Measurements from ENCODE around the gene SCN9A. TPM values are rescaled to one million over a fixed set of nuclear protein-coding genes. Genes with fewer than 3 reads are reported as not detected.

SCN9A gene
- total and polyA plus RNA-seq, 2 donors (not counting 1 experiment from before 2014, with no cell fraction given): 64.2 to 105 TPM

- Histone ChIP-seq H3K9me3 (ENCODE audit: control insufficient read depth, insufficient read depth, low read depth, low read length) (no peaks in the 10 kb centered on the region), H3K27ac (ENCODE audit: insufficient read depth, low read length) (no peak overlapping the region)
These were observed 31.2 kb downstream of the SCN9A start for GRCh38 chr2:166344286-166345113.

GRCh38 chr2:166343467-166343866, 32.3 kb downstream of the SCN9A start:
- Histone ChIP-seq H3K4me2 (ENCODE audit: extremely low read depth, insufficient read depth, low read length) (no peak overlapping the region), H3K4me3 (replicated peaks in 1 of 4; ENCODE audit: control extremely low read depth in 1 of 4, insufficient read depth in 1 of 4, low read depth in 3 of 4, low read length in 4 of 4) (no peak overlapping the region), H3K79me2 (ENCODE audit: control insufficient read depth, insufficient read depth, low read length) (peaks cover 6% of the 10 kb centered on the region), H3K36me3 (ENCODE audit: control insufficient read depth, insufficient read depth, low read length) (no peaks in the 10 kb centered on the region), H3K27ac (ENCODE audit: insufficient read depth, low read length) (no peak overlapping the region), H2AFZ (ENCODE audit: low read length) (no peak overlapping the region), H3K4me1 (ENCODE audit: control insufficient read depth, extremely low read depth, insufficient read depth, low read length) (no peaks in the 10 kb centered on the region), H3K27me3 (ENCODE audit: control insufficient read depth, insufficient read depth, low read length) (no peaks in the 10 kb centered on the region), H4K20me1 (ENCODE audit: control insufficient read depth, extremely low read depth, insufficient read depth, low read length) (no peaks in the 10 kb centered on the region), H3K9me3 (ENCODE audit: control insufficient read depth, insufficient read depth, low read depth, low read length) (no peaks in the 10 kb centered on the region), H3K9ac (ENCODE audit: insufficient read depth, low read length) (no peak overlapping the region)
- TF ChIP-seq EZH2 (IDR thresholded peaks at IDR 0.05; ENCODE audit: low read length, missing control alignments) (no peak), CTCF (conservative IDR thresholded peaks at IDR 0.05 in 1 of 2, IDR thresholded peaks at IDR 0.05 in 1 of 2; ENCODE audit: low read depth in 1 of 2, low read length in 2 of 2) (no peak)
- DNase-seq (ENCODE audit: low read depth in 2 of 2): no peak

More at GRCh38 chr2:166344286-166345113, 31.2 kb downstream of the SCN9A start:
- no peak for TF ChIP-seq EZH2 (IDR thresholded peaks at IDR 0.05; ENCODE audit: low read length, missing control alignments)
- no peak for TF ChIP-seq CTCF (conservative IDR thresholded peaks at IDR 0.05 in 1 of 2, IDR thresholded peaks at IDR 0.05 in 1 of 2; ENCODE audit: low read depth in 1 of 2, low read length in 2 of 2)
- peaks cover 9% of the 10 kb centered on the region for H3K79me2 ChIP-seq (ENCODE audit: control insufficient read depth, insufficient read depth, low read length)
- no peaks in the 10 kb centered on the region for H4K20me1 ChIP-seq (ENCODE audit: control insufficient read depth, extremely low read depth, insufficient read depth, low read length)
- H3K36me3 ChIP-seq (ENCODE audit: control insufficient read depth, insufficient read depth, low read length): no peaks in the 10 kb centered on the region
- no peak overlapping the region for H3K9ac ChIP-seq (ENCODE audit: insufficient read depth, low read length)
- no peak overlapping the region for H2AFZ ChIP-seq (ENCODE audit: low read length)
- no peaks in the 10 kb centered on the region for H3K4me1 ChIP-seq (ENCODE audit: control insufficient read depth, extremely low read depth, insufficient read depth, low read length)
- H3K4me2 ChIP-seq (ENCODE audit: extremely low read depth, insufficient read depth, low read length): peak overlapping the region; percentile 39
- H3K4me3 ChIP-seq (replicated peaks in 1 of 4; ENCODE audit: control extremely low read depth in 1 of 4, insufficient read depth in 1 of 4, low read depth in 3 of 4, low read length in 4 of 4): no peak overlapping the region
- DNase-seq (ENCODE audit: low read depth in 2 of 2): peak; percentile 37 to 90
- H3K27me3 ChIP-seq (ENCODE audit: control insufficient read depth, insufficient read depth, low read length): no peaks in the 10 kb centered on the region

DNA sequence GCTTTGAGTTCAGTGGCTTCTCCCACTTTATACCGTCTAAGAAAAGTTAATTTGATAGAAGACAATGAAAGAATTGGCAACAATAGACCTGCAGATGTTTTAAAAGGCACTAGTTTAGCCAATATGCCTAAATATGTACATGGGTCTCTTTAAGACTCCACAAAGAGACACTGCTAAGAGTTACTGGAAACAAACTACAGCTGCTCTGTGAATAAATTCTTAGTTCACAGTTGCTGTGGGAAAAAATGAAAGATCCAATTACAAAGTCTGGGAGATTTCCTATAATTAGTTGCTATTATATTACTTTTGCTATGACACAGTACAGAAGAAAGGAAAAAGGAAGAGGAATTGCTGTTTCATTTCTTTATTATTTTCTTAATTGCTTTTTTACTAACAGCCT, 34.3 kb downstream of the SCN9A start:
- Histone ChIP-seq H3K27me3 (ENCODE audit: control insufficient read depth, insufficient read depth, low read length) (no peaks in the 10 kb centered on the region), H3K27ac (ENCODE audit: insufficient read depth, low read length) (no peak overlapping the region), H3K4me3 (replicated peaks in 1 of 4; ENCODE audit: control extremely low read depth in 1 of 4, insufficient read depth in 1 of 4, low read depth in 3 of 4, low read length in 4 of 4) (no peak overlapping the region), H3K9me3 (ENCODE audit: control insufficient read depth, insufficient read depth, low read depth, low read length) (no peaks in the 10 kb centered on the region), H3K36me3 (ENCODE audit: control insufficient read depth, insufficient read depth, low read length) (no peaks in the 10 kb centered on the region), H3K4me1 (ENCODE audit: control insufficient read depth, extremely low read depth, insufficient read depth, low read length) (no peaks in the 10 kb centered on the region), H3K9ac (ENCODE audit: insufficient read depth, low read length) (no peak overlapping the region), H3K4me2 (ENCODE audit: extremely low read depth, insufficient read depth, low read length) (no peak overlapping the region), H4K20me1 (ENCODE audit: control insufficient read depth, extremely low read depth, insufficient read depth, low read length) (no peaks in the 10 kb centered on the region), H3K79me2 (ENCODE audit: control insufficient read depth, insufficient read depth, low read length) (peaks cover 8% of the 10 kb centered on the region), H2AFZ (ENCODE audit: low read length) (no peak overlapping the region)
- peak; percentile 19 to 43 for DNase-seq (ENCODE audit: low read depth in 2 of 2)
- TF ChIP-seq EZH2 (IDR thresholded peaks at IDR 0.05; ENCODE audit: low read length, missing control alignments) (no peak), CTCF (conservative IDR thresholded peaks at IDR 0.05 in 1 of 2, IDR thresholded peaks at IDR 0.05 in 1 of 2; ENCODE audit: low read depth in 1 of 2, low read length in 2 of 2) (no peak)

All from fibroblast of lung (primary cell).